Osteocyte (in vitro differentiated cells): ENCODE results near the gene NINJ2. TPM values are rescaled to one million over a fixed set of nuclear protein-coding genes. Genes with fewer than 3 reads are reported as not detected.
A peak's percentile ranks its signal among the peaks of the same experiment; 100 is the strongest.

Experiments used
- DNase-seq: peaks from one replicate; pipeline ENCODE4 v3.0.0; 2021; ENCODE audit warnings: mixed read lengths; ENCODE audit not compliant: unreplicated experiment; ENCODE audit errors: extremely low spot score
- H3K27ac Mint-ChIP-seq: one replicate; pipeline ENCODE4 v1.8.0; 2021; ENCODE audit warnings: mild to moderate bottlenecking, mixed read lengths; ENCODE audit not compliant: unreplicated experiment
- H3K27me3 Mint-ChIP-seq: one replicate; pipeline ENCODE4 v1.8.0; 2021; ENCODE audit warnings: mixed read lengths; ENCODE audit not compliant: unreplicated experiment
- H3K36me3 Mint-ChIP-seq: one replicate; pipeline ENCODE4 v1.8.0; 2021; ENCODE audit warnings: mixed read lengths; ENCODE audit not compliant: unreplicated experiment
- H3K4me1 Mint-ChIP-seq: one replicate; pipeline ENCODE4 v1.8.0; 2021; ENCODE audit warnings: mixed read lengths; ENCODE audit not compliant: unreplicated experiment
- H3K4me3 Mint-ChIP-seq: one replicate; pipeline ENCODE4 v1.8.0; 2021; ENCODE audit warnings: mild to moderate bottlenecking, moderate library complexity, mixed read lengths; ENCODE audit not compliant: unreplicated experiment
- H3K9me3 Mint-ChIP-seq: one replicate; pipeline ENCODE4 v1.8.0; 2021; ENCODE audit warnings: mixed read lengths; ENCODE audit not compliant: unreplicated experiment
- total RNA-seq: library from RNA; stranded (reverse); gene quantifications from 2 replicates; pipeline ENCODE4 v1.2.1, GENCODE V29; 2021
- TF ChIP-seq, protein P1 (sequence below): fragments of 200-600 bp; sonication (generic); IDR thresholded peaks from 2 replicates; pipeline ENCODE4 v1.5.0; 2021; ENCODE audit warnings: antibody characterized with exemption, mild to moderate bottlenecking, moderate library complexity

Gene NINJ2
- total RNA-seq, 1 donor from 2014 or later: 2.3 TPM

DNA sequence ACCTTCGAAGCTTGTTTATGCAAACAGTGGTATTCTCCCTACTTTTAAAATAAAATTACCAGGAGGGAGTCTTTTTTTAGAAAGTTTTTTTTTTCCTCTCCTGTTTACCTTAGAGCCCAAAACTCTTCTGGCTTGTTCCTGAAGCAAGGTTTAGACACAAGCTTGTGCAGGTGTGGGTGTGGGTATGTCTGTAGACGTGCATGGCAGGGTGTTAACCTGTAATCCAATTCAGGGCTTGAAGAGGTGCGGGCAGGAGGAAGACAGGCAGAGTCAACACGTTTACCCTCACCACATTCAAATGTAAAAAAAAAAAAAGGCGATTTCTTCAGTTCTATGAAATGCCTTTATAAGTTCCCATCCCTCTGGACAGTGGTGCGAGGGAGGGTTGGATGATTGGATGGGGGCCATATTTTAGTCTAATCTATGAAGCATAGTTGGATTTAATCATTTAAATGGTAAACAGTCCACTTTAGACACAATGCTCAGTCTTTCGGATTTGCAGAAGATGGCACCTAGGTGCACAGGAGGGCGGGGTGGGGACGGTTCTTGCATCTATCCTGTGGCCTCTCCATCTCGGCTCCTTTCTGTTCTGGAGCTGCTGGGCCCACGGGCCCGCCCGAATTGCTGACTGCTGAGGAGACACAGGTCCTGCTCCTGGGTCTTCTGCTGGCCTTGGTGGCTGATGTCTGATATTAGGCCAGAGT lies 982 bp upstream of the NINJ2 start:
- no peaks in the 10 kb centered on the region for H3K9me3 Mint-ChIP-seq
- H3K27me3 Mint-ChIP-seq: no peaks in the 10 kb centered on the region
- DNase-seq: no peak
- no peak overlapping the region for H3K27ac Mint-ChIP-seq
- H3K4me3 Mint-ChIP-seq: no peak overlapping the region
- TF ChIP-seq, protein P1, sequence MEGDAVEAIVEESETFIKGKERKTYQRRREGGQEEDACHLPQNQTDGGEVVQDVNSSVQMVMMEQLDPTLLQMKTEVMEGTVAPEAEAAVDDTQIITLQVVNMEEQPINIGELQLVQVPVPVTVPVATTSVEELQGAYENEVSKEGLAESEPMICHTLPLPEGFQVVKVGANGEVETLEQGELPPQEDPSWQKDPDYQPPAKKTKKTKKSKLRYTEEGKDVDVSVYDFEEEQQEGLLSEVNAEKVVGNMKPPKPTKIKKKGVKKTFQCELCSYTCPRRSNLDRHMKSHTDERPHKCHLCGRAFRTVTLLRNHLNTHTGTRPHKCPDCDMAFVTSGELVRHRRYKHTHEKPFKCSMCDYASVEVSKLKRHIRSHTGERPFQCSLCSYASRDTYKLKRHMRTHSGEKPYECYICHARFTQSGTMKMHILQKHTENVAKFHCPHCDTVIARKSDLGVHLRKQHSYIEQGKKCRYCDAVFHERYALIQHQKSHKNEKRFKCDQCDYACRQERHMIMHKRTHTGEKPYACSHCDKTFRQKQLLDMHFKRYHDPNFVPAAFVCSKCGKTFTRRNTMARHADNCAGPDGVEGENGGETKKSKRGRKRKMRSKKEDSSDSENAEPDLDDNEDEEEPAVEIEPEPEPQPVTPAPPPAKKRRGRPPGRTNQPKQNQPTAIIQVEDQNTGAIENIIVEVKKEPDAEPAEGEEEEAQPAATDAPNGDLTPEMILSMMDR: no peak
- H3K4me1 Mint-ChIP-seq: peaks cover 35% of the 10 kb centered on the region
- H3K36me3 Mint-ChIP-seq: no peaks in the 10 kb centered on the region

GRCh38 chr12:662566-663292 lies 516 bp downstream of the NINJ2 start:
- H3K9me3 Mint-ChIP-seq: no peaks in the 10 kb centered on the region
- H3K36me3 Mint-ChIP-seq: no peaks in the 10 kb centered on the region
- no peaks in the 10 kb centered on the region for H3K27me3 Mint-ChIP-seq
- TF ChIP-seq, protein P1: no peak
- peak overlapping the region; percentile 73 for H3K4me3 Mint-ChIP-seq
- peak overlapping the region; percentile 92 for H3K27ac Mint-ChIP-seq
- no peak for DNase-seq
- H3K4me1 Mint-ChIP-seq: peaks cover 35% of the 10 kb centered on the region

DNA sequence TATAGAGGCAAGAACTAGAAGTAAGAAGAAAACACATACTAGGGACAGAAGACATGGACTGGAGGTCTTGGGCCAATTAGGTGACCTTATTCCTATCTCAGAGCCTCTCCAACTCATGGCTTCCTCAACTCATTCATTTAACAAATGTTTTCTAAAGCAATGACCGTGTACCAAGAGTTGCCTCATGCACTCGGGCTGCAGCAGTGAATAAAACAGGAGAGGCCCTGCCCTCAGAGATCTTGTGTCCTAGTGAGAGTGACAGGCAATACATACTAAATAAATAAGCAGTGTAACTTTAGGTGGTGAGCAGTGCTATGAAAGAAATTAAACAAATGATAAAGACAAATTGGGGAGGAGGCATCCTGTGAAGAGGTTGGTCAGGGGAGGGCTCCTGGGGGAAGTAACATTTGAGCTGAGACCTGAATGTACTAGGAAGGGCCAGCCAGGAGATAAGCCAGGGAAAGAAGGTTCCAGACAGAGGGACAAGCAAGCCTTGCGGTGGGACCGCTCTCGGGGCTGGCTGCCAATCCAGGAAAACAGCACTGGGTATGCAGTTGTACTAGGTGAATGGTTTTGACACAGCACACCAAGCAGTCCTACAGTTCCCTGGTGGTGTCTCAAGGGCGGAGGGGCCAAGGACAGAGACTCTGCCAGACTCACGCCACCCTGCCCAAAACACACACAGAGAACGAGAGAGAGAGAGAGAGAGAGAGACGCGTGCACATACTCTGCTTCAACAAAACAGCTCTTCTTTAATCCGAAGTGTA lies 1.3 kb downstream of the NINJ2 start:
- TF ChIP-seq, protein P1: no peak
- H3K36me3 Mint-ChIP-seq: no peaks in the 10 kb centered on the region
- H3K27ac Mint-ChIP-seq: peak overlapping the region; percentile 92
- H3K27me3 Mint-ChIP-seq: no peaks in the 10 kb centered on the region
- no peak for DNase-seq
- peaks cover 28% of the 10 kb centered on the region for H3K4me1 Mint-ChIP-seq
- no peaks in the 10 kb centered on the region for H3K9me3 Mint-ChIP-seq
- no peak overlapping the region for H3K4me3 Mint-ChIP-seq

DNA sequence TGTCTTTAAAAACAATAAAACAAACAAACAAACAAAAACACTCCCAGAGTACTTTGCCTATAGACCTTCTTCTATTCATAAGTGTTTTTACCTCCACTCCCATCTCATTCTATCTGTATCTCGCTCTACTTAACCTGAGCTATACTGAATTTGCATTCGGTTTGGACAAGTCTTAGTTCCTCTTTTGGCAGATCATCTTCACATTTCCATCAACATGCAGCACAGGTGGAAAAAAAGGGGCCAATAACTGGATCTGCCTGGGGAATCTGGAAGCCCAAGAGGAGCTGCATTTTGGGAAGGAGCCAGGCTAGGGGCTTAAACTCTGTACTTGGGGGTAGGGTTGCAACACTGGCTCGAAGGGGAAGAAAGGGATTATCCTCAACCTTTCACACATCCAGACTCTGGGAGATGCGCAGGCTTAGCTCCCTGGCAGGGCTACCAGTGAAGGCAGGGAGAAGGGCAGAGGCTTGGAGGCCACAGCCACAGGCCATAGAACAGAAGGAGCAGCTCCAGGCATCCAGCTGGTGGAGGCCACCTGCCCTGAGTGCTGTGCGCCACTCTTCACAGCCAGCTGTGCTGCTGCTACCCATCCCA lies 4.1 kb downstream of the NINJ2 start:
- Mint-ChIP-seq H3K36me3 (no peaks in the 10 kb centered on the region), H3K27ac (no peak overlapping the region), H3K27me3 (no peaks in the 10 kb centered on the region), H3K4me1 (peaks cover 25% of the 10 kb centered on the region), H3K9me3 (no peaks in the 10 kb centered on the region), H3K4me3 (no peak overlapping the region)
- TF ChIP-seq, protein P1: no peak
- no peak for DNase-seq
